Calu3 (cell line): ENCODE results near the gene GALNT15. TPM values are rescaled to one million over a fixed set of nuclear protein-coding genes. Genes with fewer than 3 reads are reported as not detected.

Experiments used
- BruUV-seq: library from RNA; stranded (reverse); fragments of 400-500 nt; replicated peaks from 2 replicates; lab custom pipeline; 2021; lab: Mats Ljungman, UMichigan
- CTCF ChIA-PET: fragments of 300-600 bp; sonication (Branson Sonifier 250); formaldehyde crosslinking; loops from one replicate; lab custom pipeline; 2022; ENCODE audit warnings: antibody characterized with exemption; lab: Charles Lee
- DNase-seq: peaks from one replicate; pipeline ENCODE4 v3.0.0; 2022
- H3K27ac Mint-ChIP-seq: one replicate; pipeline ENCODE4 v1.8.0; 2022; ENCODE audit warnings: mixed read lengths; ENCODE audit not compliant: unreplicated experiment
- H3K27me3 Mint-ChIP-seq: one replicate; pipeline ENCODE4 v1.8.0; 2022; ENCODE audit warnings: mixed read lengths; ENCODE audit not compliant: unreplicated experiment
- H3K36me3 Mint-ChIP-seq: one replicate; pipeline ENCODE4 v1.8.0; 2022; ENCODE audit warnings: mild to moderate bottlenecking, moderate library complexity, mixed read lengths; ENCODE audit not compliant: insufficient read depth, unreplicated experiment
- H3K4me1 Mint-ChIP-seq: one replicate; pipeline ENCODE4 v1.8.0; 2022; ENCODE audit warnings: mild to moderate bottlenecking, low read depth, mixed read lengths; ENCODE audit not compliant: unreplicated experiment
- H3K4me3 Mint-ChIP-seq: one replicate; pipeline ENCODE4 v1.8.0; 2022; ENCODE audit warnings: mild to moderate bottlenecking, low read depth, moderate library complexity, mixed read lengths; ENCODE audit not compliant: unreplicated experiment
- H3K9me3 Mint-ChIP-seq: one replicate; pipeline ENCODE4 v1.8.0; 2022; ENCODE audit warnings: low read depth, mixed read lengths; ENCODE audit not compliant: unreplicated experiment
- intact Hi-C: fragments of 100-400 bp; cut with micrococcal nuclease; formaldehyde crosslinking; loops from one replicate; pipeline ENCODE4 v1.10.0; 2022; ENCODE audit not compliant: unreplicated experiment
- total RNA-seq: library from RNA; stranded (reverse); gene quantifications from 2 replicates; pipeline ENCODE4 v1.2.3, GENCODE V29; 2022
- TF ChIP-seq, protein P1 (sequence below): fragments of 200-600 bp; IDR thresholded peaks from one replicate; pipeline ENCODE4 v1.8.0; 2022; ENCODE audit warnings: antibody characterized with exemption; ENCODE audit not compliant: unreplicated experiment

The GALNT15 gene
- total RNA-seq, 1 experiment from 2014 or later = not detected

DNA sequence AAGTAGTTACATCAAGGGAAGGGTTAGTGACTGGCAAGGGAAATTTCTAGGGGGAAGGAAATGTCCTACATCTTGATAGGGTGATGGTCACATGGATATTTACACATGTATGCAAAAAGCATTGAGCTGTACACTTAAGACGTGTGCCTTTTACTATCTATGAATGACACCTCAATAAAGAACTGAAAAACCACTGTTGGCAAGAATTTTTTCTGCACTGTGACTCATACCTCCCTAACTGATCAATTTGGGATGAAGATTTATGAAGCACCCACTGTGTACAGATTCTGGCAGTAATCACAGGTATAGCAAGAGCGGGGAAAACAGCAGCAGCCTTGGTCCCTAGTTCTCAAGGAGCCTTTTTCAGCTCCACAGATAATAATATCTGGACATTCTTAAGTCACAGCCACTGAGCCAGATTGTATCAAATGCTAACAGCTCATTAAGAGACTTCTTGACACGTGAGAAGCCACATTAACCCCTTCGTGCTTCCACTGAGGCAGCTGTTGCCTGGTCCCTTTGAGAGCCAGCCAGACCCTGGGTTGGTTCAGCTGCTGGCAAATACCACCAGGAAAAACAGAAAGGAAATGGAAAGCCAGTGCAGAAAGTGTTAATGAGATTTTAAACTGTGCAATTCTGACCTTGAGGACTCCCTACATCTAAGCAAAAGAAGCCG is 32.0 kb upstream of the GALNT15 start:
- intact Hi-C loops = no loop called here
- Mint-ChIP-seq H3K4me1 (no peaks in the 10 kb centered on the region), H3K27me3 (no peaks in the 10 kb centered on the region), H3K4me3 (no peak overlapping the region), H3K36me3 (no peaks in the 10 kb centered on the region), H3K27ac (no peak overlapping the region), H3K9me3 (peaks cover 3% of the 10 kb centered on the region)
- CTCF ChIA-PET = no interaction called here
- no peak for DNase-seq
- TF ChIP-seq, protein P1, sequence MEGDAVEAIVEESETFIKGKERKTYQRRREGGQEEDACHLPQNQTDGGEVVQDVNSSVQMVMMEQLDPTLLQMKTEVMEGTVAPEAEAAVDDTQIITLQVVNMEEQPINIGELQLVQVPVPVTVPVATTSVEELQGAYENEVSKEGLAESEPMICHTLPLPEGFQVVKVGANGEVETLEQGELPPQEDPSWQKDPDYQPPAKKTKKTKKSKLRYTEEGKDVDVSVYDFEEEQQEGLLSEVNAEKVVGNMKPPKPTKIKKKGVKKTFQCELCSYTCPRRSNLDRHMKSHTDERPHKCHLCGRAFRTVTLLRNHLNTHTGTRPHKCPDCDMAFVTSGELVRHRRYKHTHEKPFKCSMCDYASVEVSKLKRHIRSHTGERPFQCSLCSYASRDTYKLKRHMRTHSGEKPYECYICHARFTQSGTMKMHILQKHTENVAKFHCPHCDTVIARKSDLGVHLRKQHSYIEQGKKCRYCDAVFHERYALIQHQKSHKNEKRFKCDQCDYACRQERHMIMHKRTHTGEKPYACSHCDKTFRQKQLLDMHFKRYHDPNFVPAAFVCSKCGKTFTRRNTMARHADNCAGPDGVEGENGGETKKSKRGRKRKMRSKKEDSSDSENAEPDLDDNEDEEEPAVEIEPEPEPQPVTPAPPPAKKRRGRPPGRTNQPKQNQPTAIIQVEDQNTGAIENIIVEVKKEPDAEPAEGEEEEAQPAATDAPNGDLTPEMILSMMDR = no peak
- no TSS peak for BruUV-seq

DNA sequence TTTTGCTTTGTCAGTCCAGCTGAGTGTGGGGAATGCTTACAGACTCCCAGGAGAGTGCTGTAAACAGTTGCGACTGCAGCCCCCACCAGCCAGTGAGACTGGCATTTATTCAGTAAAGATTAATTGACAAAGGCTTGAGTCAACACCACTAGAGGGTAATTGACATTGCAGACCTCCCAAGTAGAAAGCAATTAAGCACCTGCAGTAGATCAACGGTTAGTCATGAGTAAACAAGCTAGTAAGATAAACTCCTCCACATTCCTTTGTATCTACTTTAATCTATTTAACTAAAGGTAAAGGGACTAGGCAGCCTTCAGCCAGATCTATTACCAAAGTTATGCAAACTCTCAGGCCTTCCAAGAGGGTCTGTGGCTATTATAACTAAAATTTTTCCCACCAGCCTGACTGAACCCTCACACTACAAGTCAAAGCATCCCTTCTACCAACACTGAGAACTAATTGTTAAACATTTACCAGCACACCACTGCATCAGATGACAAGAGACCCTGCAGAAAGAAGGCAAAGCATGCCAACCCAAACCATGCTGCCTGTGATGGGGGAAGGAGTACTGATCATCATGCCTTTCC is 30.5 kb upstream of the GALNT15 start:
- CTCF ChIA-PET = no interaction called here
- Mint-ChIP-seq H3K9me3 (peaks cover 2% of the 10 kb centered on the region), H3K27me3 (no peaks in the 10 kb centered on the region), H3K4me1 (no peaks in the 10 kb centered on the region), H3K4me3 (no peak overlapping the region), H3K27ac (no peak overlapping the region), H3K36me3 (no peaks in the 10 kb centered on the region)
- no TSS peak for BruUV-seq
- intact Hi-C loops = no loop called here
- TF ChIP-seq, protein P1 = no peak
- no peak for DNase-seq

DNA sequence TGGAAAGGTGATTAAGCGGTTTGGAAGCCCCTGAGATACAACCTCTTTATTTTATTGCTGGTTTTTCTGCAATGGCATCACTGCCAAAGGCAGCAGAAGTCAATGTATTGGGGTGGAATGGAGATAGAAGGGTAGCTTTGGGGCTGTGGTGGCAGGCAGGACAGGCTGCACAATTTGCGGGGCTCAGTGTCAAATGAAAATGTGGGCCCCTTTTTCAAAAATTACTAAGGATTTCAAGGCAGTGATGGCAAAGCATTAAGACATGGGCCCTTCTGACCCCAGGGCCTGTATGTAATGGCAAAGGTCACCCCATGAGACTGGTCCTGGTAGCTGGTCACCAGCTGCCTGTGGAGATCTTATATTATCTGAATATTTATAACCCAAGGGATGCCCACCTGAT is 29.3 kb upstream of the GALNT15 start:
- Mint-ChIP-seq H3K36me3 (no peaks in the 10 kb centered on the region), H3K4me3 (no peak overlapping the region), H3K4me1 (no peaks in the 10 kb centered on the region), H3K9me3 (peaks cover 2% of the 10 kb centered on the region), H3K27me3 (no peaks in the 10 kb centered on the region), H3K27ac (no peak overlapping the region)
- DNase-seq = no peak
- intact Hi-C loops = no loop called here
- no TSS peak for BruUV-seq
- CTCF ChIA-PET = no interaction called here
- TF ChIP-seq, protein P1 = no peak

DNA sequence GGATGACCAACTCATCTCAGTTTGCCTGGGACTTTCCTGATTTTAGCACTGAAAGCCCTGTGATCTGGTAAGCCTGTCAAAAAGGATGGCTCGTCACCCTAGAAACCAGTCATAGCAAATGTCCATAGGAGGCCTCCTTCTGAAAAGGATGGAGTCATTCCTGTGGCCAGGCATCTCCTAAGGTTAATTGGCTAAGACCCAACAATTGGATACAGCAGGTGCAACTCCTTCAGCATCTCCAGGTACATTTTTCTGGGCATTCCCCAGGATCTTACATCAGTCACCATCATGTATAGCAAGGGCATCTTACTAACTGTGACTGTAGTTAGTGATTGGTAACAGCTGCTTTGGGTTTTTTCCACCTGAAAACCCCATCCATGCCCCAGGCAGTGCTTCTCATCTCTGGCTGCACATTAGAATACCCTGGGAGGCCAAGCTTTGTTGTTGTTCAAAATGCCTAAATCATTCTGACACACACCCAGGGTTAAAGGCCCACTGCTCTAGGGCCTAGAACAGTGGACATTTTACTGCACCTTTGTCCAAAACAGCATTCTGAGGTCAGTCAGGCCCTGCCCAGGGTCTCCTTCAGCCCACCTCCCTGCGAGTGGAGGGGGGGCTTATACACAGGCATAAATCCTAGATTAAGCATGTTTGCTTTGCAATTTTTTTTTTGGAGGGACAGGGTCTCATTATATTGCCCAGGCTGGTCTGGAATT is 28.3 kb upstream of the GALNT15 start:
- Mint-ChIP-seq H3K27ac (no peak overlapping the region), H3K27me3 (no peaks in the 10 kb centered on the region), H3K36me3 (no peaks in the 10 kb centered on the region), H3K4me3 (no peak overlapping the region), H3K4me1 (no peaks in the 10 kb centered on the region), H3K9me3 (peaks cover 2% of the 10 kb centered on the region)
- intact Hi-C loops = no loop called here
- TF ChIP-seq, protein P1 = no peak
- no TSS peak for BruUV-seq
- CTCF ChIA-PET = no interaction called here
- DNase-seq = no peak
